GM12878 (cell line): ENCODE data around the gene ANO1. TPM values are rescaled to one million over a fixed set of nuclear protein-coding genes. Genes with fewer than 3 reads are reported as not detected.
"Not testable (repeated sequence)": the region's sequence is repeated elsewhere in the genome, so short reads cannot be mapped to it uniquely, and the experiment has no call there.

Source experiments
- ATAC-seq: fragments of 200-7000 bp; cut with Tn5 transposase; 3 replicates; pipeline ENCODE4 v1.9.1; 2020; ENCODE audit warnings: mild to moderate bottlenecking, moderate library complexity
- BruUV-seq: library from RNA; stranded (reverse); fragments of 400-500 nt; replicated peaks from 2 replicates; lab custom pipeline; 2021; lab: Mats Ljungman, UMichigan
- CTCF ChIA-PET: fragments of 300-600 bp; sonication (Branson Sonifier 250); formaldehyde crosslinking; extraction: SDS; loops from one replicate; lab custom pipeline; 2021; ENCODE audit warnings: inconsistent platforms; lab: Yijun Ruan, JAX
- POLR2A ChIA-PET: fragments of 350-600 bp; formaldehyde crosslinking; extraction: SDS; loops from one replicate; lab custom pipeline; 2021; ENCODE audit warnings: inconsistent platforms; lab: Charles Lee
- RAD21 ChIA-PET: fragments of 300-600 bp; sonication (Branson Sonifier 250); formaldehyde crosslinking; loops from one replicate; lab custom pipeline; 2023; ENCODE audit warnings: antibody characterized with exemption; ENCODE audit not compliant: unreplicated experiment; lab: Charles Lee
- SMC1A ChIA-PET: fragments of 300-600 bp; sonication (Branson Sonifier 250); formaldehyde crosslinking; loops from one replicate; lab custom pipeline; 2023; ENCODE audit not compliant: unreplicated experiment, uncharacterized antibody; lab: Charles Lee
- DNase-seq: peaks from one replicate; pipeline ENCODE4 v3.0.0-alpha.2; 2011; ENCODE audit warnings: low read depth, low spot score
- FAIRE-seq: peaks from 3 replicates; lab custom pipeline; 2011; peaks lifted over from hg19 to GRCh38; lab: Jason Lieb, UNC
- H2AFZ ChIP-seq: 2 replicates; pipeline ENCODE4 v1.6.0; 2011; ENCODE audit warnings: low read depth, low read length, control low read depth; ENCODE audit not compliant: control insufficient read depth
- H3K27ac ChIP-seq: 2 replicates; pipeline ENCODE4 v1.5.1; 2011; ENCODE audit warnings: control low read depth; ENCODE audit not compliant: control insufficient read depth, insufficient read depth
- H3K27me3 ChIP-seq, 2 experiments: replicated peaks in 1 of 2; 2 replicates each; pipeline versions ENCODE4 v1.6.0 to v1.6.1; 2011; ENCODE audit warnings: low read length in 1 of 2; ENCODE audit not compliant: control insufficient read depth in 2 of 2, insufficient read depth in 2 of 2
- H3K36me3 ChIP-seq, 2 experiments: 2 replicates each; pipeline ENCODE4 v1.5.1; 2011; ENCODE audit warnings: low read length in 1 of 2; ENCODE audit not compliant: control insufficient read depth in 2 of 2, insufficient read depth in 2 of 2
- H3K4me1 ChIP-seq: 2 replicates; pipeline ENCODE4 v1.6.1; 2011; ENCODE audit warnings: mild to moderate bottlenecking, low read length, moderate library complexity, mixed read lengths; ENCODE audit not compliant: control insufficient read depth, insufficient read depth
- H3K4me2 ChIP-seq: 2 replicates; pipeline ENCODE4 v1.6.0; 2011; ENCODE audit warnings: control low read depth; ENCODE audit not compliant: control insufficient read depth, insufficient read depth
- H3K4me3 ChIP-seq: fragments of 200-600 bp; sonication (generic); 2 replicates; pipeline ENCODE4 v1.5.1; 2016
- H3K79me2 ChIP-seq: 2 replicates; pipeline ENCODE4 v1.6.0; 2011; ENCODE audit warnings: low read length; ENCODE audit not compliant: control insufficient read depth, insufficient read depth
- H3K9ac ChIP-seq: 2 replicates; pipeline ENCODE4 v1.8.0; 2011; ENCODE audit warnings: low read length, control low read depth, mixed read lengths; ENCODE audit not compliant: control insufficient read depth, insufficient read depth
- H3K9me3 ChIP-seq: replicated peaks from 3 replicates; pipeline ENCODE4 v1.5.1; 2011; ENCODE audit warnings: mild to moderate bottlenecking, low read length; ENCODE audit not compliant: control insufficient read depth, insufficient read depth
- H4K20me1 ChIP-seq: 2 replicates; pipeline ENCODE4 v1.6.0; 2011; ENCODE audit not compliant: control insufficient read depth, insufficient read depth
- ETV6 ChIP-seq, 2 experiments: fragments of 450-650 bp in 1 of 2; IDR thresholded peaks in 1 of 2; conservative IDR thresholded peaks in 1 of 2; 2 replicates each; pipeline ENCODE4 v1.6.1; 2014; ENCODE audit warnings: antibody characterized with exemption in 1 of 2, borderline replicate concordance in 1 of 2, low read depth in 1 of 2, mild to moderate bottlenecking in 1 of 2, moderate library complexity in 1 of 2
- IKZF1 ChIP-seq: fragments of 450-650 bp; conservative IDR thresholded peaks from 2 replicates; pipeline ENCODE4 v1.6.1; 2017; ENCODE audit warnings: antibody characterized with exemption, mild to moderate bottlenecking
- KLF5 ChIP-seq: fragments of 450-650 bp; IDR thresholded peaks from 2 replicates; pipeline ENCODE4 v1.6.1; 2014; ENCODE audit warnings: mild to moderate bottlenecking; ENCODE audit not compliant: partially characterized antibody
- POU2F2 ChIP-seq: IDR thresholded peaks from 3 replicates; pipeline ENCODE4 v1.6.1; 2011; ENCODE audit warnings: low read depth, mild to moderate bottlenecking, low read length, borderline replicate concordance
- SMAD5 ChIP-seq: IDR thresholded peaks from 2 replicates; pipeline ENCODE4 v1.6.1; 2016; ENCODE audit warnings: antibody characterized with exemption, low read depth
- TAF1 ChIP-seq: IDR thresholded peaks from 2 replicates; pipeline ENCODE4 v1.6.1; 2011; ENCODE audit warnings: mild to moderate bottlenecking, low read depth, low read length, borderline replicate concordance
- TARDBP ChIP-seq: IDR thresholded peaks from 2 replicates; pipeline ENCODE4 v1.6.1; 2016; ENCODE audit warnings: borderline replicate concordance
- USF1 ChIP-seq: IDR thresholded peaks from 2 replicates; pipeline ENCODE4 v1.6.1; 2011; ENCODE audit warnings: borderline replicate concordance, low read depth, mild to moderate bottlenecking, moderate library complexity, mixed read lengths, low read length; ENCODE audit not compliant: insufficient read depth; ENCODE audit errors: extremely low read length
- ZNF207 ChIP-seq: fragments of 450-650 bp; IDR thresholded peaks from 2 replicates; pipeline ENCODE4 v1.6.1; 2014; ENCODE audit warnings: antibody characterized with exemption, mild to moderate bottlenecking, borderline replicate concordance
- WGBS: methylation state at CpG from one replicate; pipeline ENCODE4 v1.1.6; 2016; ENCODE audit warnings: low lambda C conversion rate; ENCODE audit not compliant: insufficient replicate concordance, insufficient coverage; ENCODE audit errors: missing lambda C conversion rate; 5-methylcytosine and 5-hydroxymethylcytosine counted together
- in situ Hi-C: fragments of 300-500 bp; cut with MboI; formaldehyde crosslinking; loops from 9 replicates; pipeline ENCODE4 v1.14.3; 2018; ENCODE audit warnings: mixed read lengths
- intact Hi-C: fragments of 100-400 bp; cut with micrococcal nuclease; formaldehyde crosslinking; loops from one replicate; pipeline ENCODE4 v1.14.2; 2022; ENCODE audit not compliant: unreplicated experiment
- polyA plus RNA-seq, 11 experiments: library from polyadenylated mRNA; depleted of rRNA in 4 of 11; unstranded in 6 of 11; stranded (reverse) in 5 of 11; fragments of >200 nt; fragmentation: Nextera tagmentation in 4 of 11; fragmentation: Illumina TruSeq in 1 of 11; extraction: Ambion mirVana in 4 of 11; extraction: Trizol in 1 of 11; gene quantifications; 1 replicate in 1 of 11; 2 replicates in 10 of 11; pipeline versions ENCODE4 v1.2.1 to v1.2.3, GENCODE V29; 2011 to 2016; ENCODE audit warnings: inconsistent platforms in 2 of 11, missing spikeins in 2 of 11, low read depth in 1 of 11
- total RNA-seq, 4 experiments: library from RNA; depleted of rRNA in 3 of 4; stranded (reverse); fragments of >200 nt in 3 of 4; fragmentation: Illumina TruSeq in 1 of 4; extraction: Trizol in 1 of 4; gene quantifications; 2 replicates each; pipeline versions ENCODE4 v1.2.1 to v1.2.3, GENCODE V29; 2013 to 2021
- TF ChIP-seq, protein P1 (sequence below): IDR thresholded peaks from 2 replicates; pipeline ENCODE4 v1.6.1; 2011; ENCODE audit warnings: low read depth, mild to moderate bottlenecking, low read length, moderate library complexity, borderline replicate concordance; ENCODE audit errors: extremely low read depth
- TF ChIP-seq, protein P2 (sequence below): fragments of 450-650 bp; conservative IDR thresholded peaks from 2 replicates; pipeline ENCODE4 v1.6.1; 2017; ENCODE audit warnings: mild to moderate bottlenecking, moderate library complexity

The ANO1 gene
- total and polyA plus RNA-seq, 10 of the 15 experiments (the other 5 are each of a cell fraction or from before 2014, with no cell fraction given): 0.01 to 0.38 (median 0.06) TPM; not detected in 7

GRCh38 chr11:70200212-70200844, 122.2 kb downstream of the ANO1 start (continued):
- TF ChIP-seq ETV6 (conservative IDR thresholded peaks at IDR 0.05 in 1 of 2, IDR thresholded peaks at IDR 0.05 in 1 of 2; ENCODE audit: borderline replicate concordance in 1 of 2, low read depth in 1 of 2) (no peak), IKZF1 (no peak), TAF1 (no peak), SMAD5 (no peak), ZNF207 (no peak), USF1 (no peak), TARDBP (no peak), POU2F2 (no peak), KLF5 (no peak)
- TF ChIP-seq, protein P1, sequence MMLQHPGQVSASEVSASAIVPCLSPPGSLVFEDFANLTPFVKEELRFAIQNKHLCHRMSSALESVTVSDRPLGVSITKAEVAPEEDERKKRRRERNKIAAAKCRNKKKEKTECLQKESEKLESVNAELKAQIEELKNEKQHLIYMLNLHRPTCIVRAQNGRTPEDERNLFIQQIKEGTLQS: no peak
- TF ChIP-seq, protein P2, sequence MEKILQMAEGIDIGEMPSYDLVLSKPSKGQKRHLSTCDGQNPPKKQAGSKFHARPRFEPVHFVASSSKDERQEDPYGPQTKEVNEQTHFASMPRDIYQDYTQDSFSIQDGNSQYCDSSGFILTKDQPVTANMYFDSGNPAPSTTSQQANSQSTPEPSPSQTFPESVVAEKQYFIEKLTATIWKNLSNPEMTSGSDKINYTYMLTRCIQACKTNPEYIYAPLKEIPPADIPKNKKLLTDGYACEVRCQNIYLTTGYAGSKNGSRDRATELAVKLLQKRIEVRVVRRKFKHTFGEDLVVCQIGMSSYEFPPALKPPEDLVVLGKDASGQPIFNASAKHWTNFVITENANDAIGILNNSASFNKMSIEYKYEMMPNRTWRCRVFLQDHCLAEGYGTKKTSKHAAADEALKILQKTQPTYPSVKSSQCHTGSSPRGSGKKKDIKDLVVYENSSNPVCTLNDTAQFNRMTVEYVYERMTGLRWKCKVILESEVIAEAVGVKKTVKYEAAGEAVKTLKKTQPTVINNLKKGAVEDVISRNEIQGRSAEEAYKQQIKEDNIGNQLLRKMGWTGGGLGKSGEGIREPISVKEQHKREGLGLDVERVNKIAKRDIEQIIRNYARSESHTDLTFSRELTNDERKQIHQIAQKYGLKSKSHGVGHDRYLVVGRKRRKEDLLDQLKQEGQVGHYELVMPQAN: no peak
- TF ChIP-seq, all 136 proteins: peak for 0

- SMC1A ChIA-PET, H3K9ac ChIP-seq, FAIRE-seq, H3K27ac ChIP-seq, DNase-seq, ATAC-seq, H3K9me3 ChIP-seq, H4K20me1 ChIP-seq, H3K36me3 ChIP-seq, POLR2A ChIA-PET, H3K4me2 ChIP-seq, H2AFZ ChIP-seq, H3K27me3 ChIP-seq, H3K4me3 ChIP-seq, RAD21 ChIA-PET, BruUV-seq, in situ Hi-C loops: not testable (repeated sequence)
- CTCF ChIA-PET: interaction anchor here (0.7 to 1.4 kb wide), 2 partner anchors 9 to 63 kb away, joined by 3 to 4 read pairs; no protein-coding TSS in a partner anchor
- Histone ChIP-seq H3K79me2 (peaks cover 27% of the 10 kb centered on the region), H3K4me1 (peaks cover 12% of the 10 kb centered on the region)
- intact Hi-C loops: loop anchor here (5.0 to 10.0 kb wide), 3 partner anchors 71 to 514 kb away; partner anchors contain the start of gene PPFIA1
- 91% methylated on average over 3 of the region's 3 CpGs for WGBS
Measured at GRCh38 chr11:70201047-70201446, 122.9 kb downstream of the ANO1 start.
